Measurements from ENCODE around the gene SPHK2. TPM values are rescaled to one million over a fixed set of nuclear protein-coding genes. Genes with fewer than 3 reads are reported as not detected.
A peak's percentile ranks its signal among the peaks of the same experiment; 100 is the strongest.

SPHK2 gene
- total RNA-seq, 8 experiments from 2014 or later: 8.9 to 29.5 (median 16.1) TPM

DNA sequence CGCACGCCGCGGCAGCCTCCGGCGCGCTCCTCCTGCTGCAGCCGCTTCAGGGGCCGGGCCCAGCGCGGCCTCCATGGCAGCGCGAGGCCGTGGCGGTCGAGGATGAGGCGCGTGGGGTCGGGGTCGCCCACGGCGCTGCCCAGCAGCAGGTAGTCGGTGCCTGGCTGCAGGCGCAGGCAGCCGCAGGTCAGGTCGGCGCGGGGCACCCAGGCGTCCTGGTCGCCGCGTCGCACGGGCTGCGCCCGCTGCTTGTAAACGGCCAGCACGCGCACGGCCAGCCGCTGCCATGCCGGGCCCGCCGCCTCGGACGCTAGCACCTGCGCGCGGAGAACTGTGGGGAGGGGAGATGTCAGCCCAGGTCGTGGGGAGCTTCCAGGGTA lies 42.4 kb downstream of the SPHK2 start:
- no peak for ATAC-seq (replicated peaks in 6 of 8)
- in situ Hi-C loops (cut with MboI; ENCODE audit: low pct_unique_long_range_greater_than_20kb in 2 of 9, low sequenced_read_pairs in 9 of 9, unreplicated experiment in 9 of 9): no loop called here
- peaks cover 0 to 9% of the 10 kb centered on the region in 2 donors for H3K4me1 ChIP-seq (replicated peaks in 1 of 2)
- no peak overlapping the region for H3K27ac ChIP-seq
- WGBS, 10 experiments: 54 to 98% (median 87%) methylated on average over 4 to 20 of the region's 50 CpGs; no CpG with 5 or more reads in 7 of the 10 experiments
- no peak overlapping the region for H3K4me3 ChIP-seq

DNA sequence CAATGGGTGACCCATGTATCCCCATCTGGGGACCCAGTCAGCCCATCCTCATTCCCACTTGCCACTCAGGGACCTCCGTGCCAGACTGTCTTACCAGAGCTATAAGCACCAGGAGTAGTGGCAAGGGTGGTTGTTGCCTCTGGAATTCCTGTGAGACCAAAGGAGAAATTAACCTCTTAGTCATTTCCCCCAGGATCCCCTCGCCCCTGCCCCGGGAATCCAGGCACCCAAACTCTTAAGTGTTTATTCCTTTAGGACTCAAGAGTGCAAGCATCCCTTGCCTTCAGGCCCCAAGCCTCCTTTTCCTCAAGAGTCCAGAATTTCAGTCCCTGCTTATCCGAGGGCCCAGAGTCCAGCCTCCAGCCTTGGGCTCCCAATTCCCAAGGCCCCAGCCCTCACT lies 44.4 kb downstream of the SPHK2 start:
- in situ Hi-C loops (cut with MboI; ENCODE audit: low pct_unique_long_range_greater_than_20kb in 2 of 9, low sequenced_read_pairs in 9 of 9, unreplicated experiment in 9 of 9): no loop called here
- Histone ChIP-seq H3K4me3 (no peak overlapping the region), H3K4me1 (replicated peaks in 1 of 2) (peaks cover 0 to 5% of the 10 kb centered on the region in 2 donors), H3K27ac (no peak overlapping the region)
- no peak for ATAC-seq (replicated peaks in 6 of 8)
- 100% methylated on average over 2 of the region's 4 CpGs; no CpG with 5 or more reads in 9 of the 10 experiments for WGBS, 10 experiments

DNA sequence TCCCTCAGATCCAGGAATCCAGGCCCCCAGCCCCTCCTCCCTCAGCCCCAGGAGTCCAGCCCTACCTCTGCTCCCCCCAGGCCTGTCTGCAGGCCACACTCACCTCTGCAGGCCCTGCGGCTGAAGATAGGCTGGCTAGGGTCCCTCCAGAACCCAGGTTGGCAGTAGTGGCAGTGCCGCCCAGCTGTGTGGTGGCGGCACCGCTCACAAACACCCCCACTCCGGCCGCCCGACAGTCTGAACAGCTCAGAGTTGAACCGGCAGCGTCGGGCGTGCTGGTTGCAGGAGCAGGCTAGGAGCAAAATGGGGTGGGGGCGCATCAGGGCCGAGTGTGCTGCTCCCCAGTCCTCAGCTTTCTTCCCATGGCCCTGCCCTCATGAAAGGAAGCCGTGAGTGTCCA lies 45.2 kb downstream of the SPHK2 start:
- no peak for ATAC-seq (replicated peaks in 6 of 8)
- Histone ChIP-seq H3K27ac (no peak overlapping the region), H3K4me3 (no peak overlapping the region), H3K4me1 (replicated peaks in 1 of 2) (peaks cover 0 to 5% of the 10 kb centered on the region in 2 donors)
- in situ Hi-C loops (cut with MboI; ENCODE audit: low pct_unique_long_range_greater_than_20kb in 2 of 9, low sequenced_read_pairs in 9 of 9, unreplicated experiment in 9 of 9): no loop called here
- WGBS, 10 experiments: 80 to 100% methylated on average over 1 of the region's 14 CpGs; no CpG with 5 or more reads in 8 of the 10 experiments

DNA sequence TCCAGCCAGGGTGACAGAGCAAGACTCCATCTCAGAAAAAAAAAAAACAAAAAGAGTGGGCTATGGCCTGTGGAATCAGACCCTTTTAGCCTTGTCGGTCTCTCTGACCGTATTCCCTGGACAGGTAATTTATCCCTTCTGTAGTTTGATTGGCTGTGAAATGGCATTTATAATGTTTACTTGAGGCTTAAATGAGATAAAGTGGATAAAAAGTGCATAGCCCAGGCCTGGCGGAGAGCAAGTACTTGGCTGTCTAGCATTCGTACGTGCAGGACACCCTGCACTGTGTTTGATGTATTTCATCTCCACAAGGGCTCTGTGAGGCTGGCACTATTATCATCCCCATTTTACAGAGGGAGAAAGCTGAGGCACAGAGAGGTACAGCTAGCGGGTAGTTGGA lies 46.5 kb downstream of the SPHK2 start:
- H3K4me3 ChIP-seq: no peak overlapping the region
- 69 to 100% (median 89%) methylated on average over 1 to 6 of the region's 6 CpGs; no CpG with 5 or more reads in 1 of the 10 experiments for WGBS, 10 experiments
- H3K4me1 ChIP-seq (replicated peaks in 1 of 2): peaks cover under 1 to 6% of the 10 kb centered on the region in 2 donors
- in situ Hi-C loops (cut with MboI; ENCODE audit: low pct_unique_long_range_greater_than_20kb in 2 of 9, low sequenced_read_pairs in 9 of 9, unreplicated experiment in 9 of 9): no loop called here
- no peak overlapping the region for H3K27ac ChIP-seq
- ATAC-seq (replicated peaks in 6 of 8): no peak

DNA sequence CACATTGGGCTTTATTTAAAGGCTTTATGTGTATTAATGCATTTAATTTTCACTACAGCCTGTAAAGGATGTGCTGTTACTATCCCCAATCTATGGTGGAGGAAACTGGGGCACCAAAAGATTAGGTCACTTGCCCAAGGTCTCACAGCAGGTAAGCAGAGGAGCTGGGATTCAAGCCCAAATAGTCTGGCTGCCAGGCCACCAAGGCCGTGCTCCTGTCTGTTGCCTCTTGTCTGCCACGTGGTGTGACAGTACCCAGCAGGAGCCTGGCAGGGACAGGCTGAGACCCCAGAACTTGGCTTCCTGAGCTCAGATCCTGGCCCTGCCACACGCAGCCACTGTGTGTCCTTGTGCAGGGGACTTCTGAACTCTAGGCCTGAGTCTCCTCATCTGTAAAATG lies 49.0 kb downstream of the SPHK2 start:
- no peak overlapping the region for H3K27ac ChIP-seq
- H3K4me1 ChIP-seq (replicated peaks in 1 of 2): peaks cover 13 to 14% of the 10 kb centered on the region in 2 donors
- in situ Hi-C loops (cut with MboI; ENCODE audit: low pct_unique_long_range_greater_than_20kb in 2 of 9, low sequenced_read_pairs in 9 of 9, unreplicated experiment in 9 of 9): no loop called here
- 8 to 100% (median 88%) methylated on average over 1 to 3 of the region's 3 CpGs; no CpG with 5 or more reads in 7 of the 10 experiments for WGBS, 10 experiments
- H3K4me3 ChIP-seq: no peak overlapping the region
- no peak for ATAC-seq (replicated peaks in 6 of 8)

DNA sequence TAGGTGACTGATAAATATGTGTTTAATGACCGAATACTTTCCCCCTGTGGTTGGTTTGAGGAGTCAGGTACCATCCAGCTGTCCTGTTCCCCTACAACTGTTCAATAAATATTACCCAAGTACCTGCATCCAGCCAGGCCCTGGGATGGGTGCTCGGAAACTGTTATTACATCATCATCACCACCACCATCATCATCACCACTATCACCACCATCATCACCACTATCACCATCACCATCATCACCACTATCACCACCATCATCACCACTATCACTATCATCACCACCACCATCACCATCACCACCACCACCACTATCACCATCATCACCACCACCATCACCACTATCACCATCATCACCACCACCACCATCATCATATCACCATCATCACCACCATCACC lies 49.5 kb downstream of the SPHK2 start:
- WGBS, 10 experiments: 50 to 100% (median 67%) methylated on average over 1 to 2 of the region's 2 CpGs; no CpG with 5 or more reads in 5 of the 10 experiments
- no peak for ATAC-seq (replicated peaks in 6 of 8)
- Histone ChIP-seq H3K4me3 (no peak overlapping the region), H3K27ac (no peak overlapping the region), H3K4me1 (replicated peaks in 1 of 2) (peaks cover 17 to 19% of the 10 kb centered on the region in 2 donors)
- in situ Hi-C loops (cut with MboI; ENCODE audit: low pct_unique_long_range_greater_than_20kb in 2 of 9, low sequenced_read_pairs in 9 of 9, unreplicated experiment in 9 of 9): no loop called here

DNA sequence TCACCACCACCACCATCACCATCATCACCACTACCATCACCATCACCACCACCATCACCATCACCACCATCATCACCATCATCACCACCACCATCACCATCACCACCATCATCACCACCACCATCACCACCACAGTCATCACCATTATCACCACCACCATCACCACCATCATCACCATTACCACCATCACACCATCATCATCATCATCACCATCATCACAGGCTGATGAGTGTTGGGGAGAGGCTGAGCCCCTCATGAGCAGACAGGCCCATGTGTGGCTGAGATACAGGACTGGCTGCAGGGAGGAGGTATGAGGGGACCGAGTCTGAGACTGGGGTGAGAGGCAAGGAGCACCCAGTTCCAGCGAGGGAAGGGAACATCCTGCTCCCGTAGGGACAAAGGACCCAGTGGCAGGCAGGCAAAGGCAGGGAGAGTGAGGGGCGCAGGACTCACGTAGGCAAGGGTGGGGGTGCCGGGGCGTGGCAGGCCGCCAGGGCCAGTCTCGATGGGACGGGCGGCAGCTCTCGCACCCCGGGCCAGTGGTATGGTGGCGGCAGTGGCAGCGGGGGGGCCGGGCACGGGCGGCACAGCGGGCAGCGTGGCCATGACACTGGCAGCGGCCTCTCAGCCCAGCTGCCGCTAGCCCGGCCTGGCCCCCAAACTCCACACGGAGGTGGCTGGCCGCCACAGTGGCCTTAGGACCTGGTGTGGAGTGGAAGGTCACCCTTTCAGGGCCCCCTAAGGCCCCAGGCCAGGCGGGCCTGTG lies 50.8 kb downstream of the SPHK2 start:
- WGBS, 10 experiments: 80 to 87% methylated on average over 1 to 3 of the region's 26 CpGs; no CpG with 5 or more reads in 8 of the 10 experiments
- Histone ChIP-seq H3K27ac (no peak overlapping the region), H3K4me1 (replicated peaks in 1 of 2) (peaks cover 24 to 29% of the 10 kb centered on the region in 2 donors), H3K4me3 (no peak overlapping the region)
- ATAC-seq (replicated peaks in 6 of 8): no peak
- in situ Hi-C loops (cut with MboI; ENCODE audit: low pct_unique_long_range_greater_than_20kb in 2 of 9, low sequenced_read_pairs in 9 of 9, unreplicated experiment in 9 of 9): no loop called here

DNA sequence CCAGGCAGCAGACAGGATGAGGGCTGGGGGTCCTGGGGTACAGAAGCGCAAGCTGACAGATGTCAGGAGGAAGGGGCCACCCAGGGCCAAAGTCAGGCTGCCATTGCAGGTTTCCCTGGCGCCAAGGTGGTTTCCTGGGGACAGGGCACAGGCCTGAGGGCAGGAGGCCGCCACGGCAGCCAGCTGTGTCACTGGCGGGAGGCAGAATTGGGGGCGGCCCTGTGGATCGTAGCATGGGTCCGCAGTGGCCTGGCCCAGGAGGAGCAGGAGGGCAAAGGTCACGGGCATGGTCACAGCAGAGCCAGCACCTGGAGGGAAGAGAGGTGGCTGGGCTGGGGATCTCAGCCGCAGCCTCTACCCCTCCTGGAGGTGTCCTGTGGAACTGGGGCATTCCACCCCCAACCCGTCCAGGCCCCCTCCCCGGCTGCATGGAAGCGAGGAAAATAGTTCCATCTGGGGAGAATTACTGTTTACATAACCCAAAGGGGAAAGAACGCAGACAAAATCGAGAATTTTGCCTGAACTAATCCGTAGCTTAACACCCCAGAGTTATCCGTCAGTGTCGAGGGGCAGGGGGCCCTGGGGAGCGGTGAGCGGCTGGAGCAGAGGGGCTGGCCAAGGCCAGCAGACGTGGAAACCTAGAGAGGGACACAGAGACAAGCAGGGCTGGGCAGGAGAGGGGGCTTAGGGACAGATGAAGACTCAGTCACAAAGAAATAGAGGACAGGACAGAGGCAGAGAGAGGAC lies 51.6 kb downstream of the SPHK2 start:
- peak in 1 of 8 experiments; percentile 10 for ATAC-seq (replicated peaks in 6 of 8)
- in situ Hi-C loops (cut with MboI; ENCODE audit: low pct_unique_long_range_greater_than_20kb in 2 of 9, low sequenced_read_pairs in 9 of 9, unreplicated experiment in 9 of 9): no loop called here
- Histone ChIP-seq H3K27ac (peak overlapping the region in 1 of 2 donors; percentile 63), H3K4me3 (no peak overlapping the region), H3K4me1 (replicated peaks in 1 of 2) (peaks cover 29 to 36% of the 10 kb centered on the region in 2 donors)
- WGBS, 10 experiments: 20 to 80% (median 75%) methylated on average over 1 to 7 of the region's 21 CpGs; no CpG with 5 or more reads in 7 of the 10 experiments

DNA sequence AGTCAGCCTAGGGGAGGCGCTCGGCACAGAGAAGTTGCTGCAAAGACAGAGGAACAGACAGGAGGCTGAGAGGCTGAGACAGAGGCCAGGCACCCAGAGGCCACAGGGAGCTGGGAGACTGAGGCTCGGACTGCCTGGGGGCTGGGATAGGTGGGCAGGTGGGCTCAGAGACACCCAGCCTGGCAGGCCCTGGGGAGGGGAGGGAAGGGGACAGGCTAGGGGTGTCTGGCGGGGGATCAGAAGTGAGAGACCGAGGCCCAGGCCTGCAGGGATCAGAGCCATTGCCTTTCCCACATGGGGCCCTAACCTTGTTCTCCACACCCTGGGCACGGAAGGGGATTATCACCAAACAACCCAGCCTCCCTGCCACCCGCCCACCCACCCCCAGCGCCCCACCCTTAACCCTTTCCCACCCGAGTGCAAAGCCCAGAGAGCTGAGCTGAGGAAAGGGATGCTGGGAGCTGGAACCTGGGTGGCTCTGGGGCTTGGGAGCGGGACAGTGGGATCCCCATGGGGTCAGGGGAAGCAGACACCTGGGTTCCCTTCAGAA lies 52.2 kb downstream of the SPHK2 start:
- Histone ChIP-seq H3K27ac (peak overlapping the region in 1 of 2 donors; percentile 63), H3K4me3 (no peak overlapping the region), H3K4me1 (replicated peaks in 1 of 2) (peaks cover 29 to 36% of the 10 kb centered on the region in 2 donors)
- WGBS, 10 experiments: 83% methylated on average over 3 of the region's 10 CpGs; no CpG with 5 or more reads in 9 of the 10 experiments
- in situ Hi-C loops (cut with MboI; ENCODE audit: low pct_unique_long_range_greater_than_20kb in 2 of 9, low sequenced_read_pairs in 9 of 9, unreplicated experiment in 9 of 9): no loop called here
- no peak for ATAC-seq (replicated peaks in 6 of 8)

DNA sequence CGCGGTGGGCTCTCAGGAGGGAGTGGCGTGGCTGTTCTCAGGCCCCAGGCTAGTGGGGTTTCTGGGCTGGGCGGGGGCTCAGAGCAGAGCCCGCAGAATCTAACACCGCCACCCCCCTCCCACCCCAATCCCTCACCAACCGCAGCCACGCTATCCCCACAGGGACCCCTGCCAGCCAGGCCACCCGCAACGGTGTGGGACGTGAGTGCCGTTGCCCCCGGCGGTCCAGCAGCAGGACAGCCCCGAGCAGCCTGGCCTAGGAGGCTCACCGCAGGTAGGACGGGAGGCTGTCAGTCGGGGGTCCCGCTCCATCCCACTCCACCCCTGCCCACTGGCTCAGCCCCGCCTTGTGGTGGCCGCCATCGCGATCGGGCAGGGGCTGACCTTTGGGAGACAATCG lies 53.7 kb downstream of the SPHK2 start, which contains the start of gene NTN5:
Gene NTN5 (minus strand): TSS at position 24 of the 400 bp plus-strand sequence. CDS start 2,031 bp downstream, outside the sequence.
- in situ Hi-C loops (cut with MboI; ENCODE audit: low pct_unique_long_range_greater_than_20kb in 2 of 9, low sequenced_read_pairs in 9 of 9, unreplicated experiment in 9 of 9): no loop called here

DNA sequence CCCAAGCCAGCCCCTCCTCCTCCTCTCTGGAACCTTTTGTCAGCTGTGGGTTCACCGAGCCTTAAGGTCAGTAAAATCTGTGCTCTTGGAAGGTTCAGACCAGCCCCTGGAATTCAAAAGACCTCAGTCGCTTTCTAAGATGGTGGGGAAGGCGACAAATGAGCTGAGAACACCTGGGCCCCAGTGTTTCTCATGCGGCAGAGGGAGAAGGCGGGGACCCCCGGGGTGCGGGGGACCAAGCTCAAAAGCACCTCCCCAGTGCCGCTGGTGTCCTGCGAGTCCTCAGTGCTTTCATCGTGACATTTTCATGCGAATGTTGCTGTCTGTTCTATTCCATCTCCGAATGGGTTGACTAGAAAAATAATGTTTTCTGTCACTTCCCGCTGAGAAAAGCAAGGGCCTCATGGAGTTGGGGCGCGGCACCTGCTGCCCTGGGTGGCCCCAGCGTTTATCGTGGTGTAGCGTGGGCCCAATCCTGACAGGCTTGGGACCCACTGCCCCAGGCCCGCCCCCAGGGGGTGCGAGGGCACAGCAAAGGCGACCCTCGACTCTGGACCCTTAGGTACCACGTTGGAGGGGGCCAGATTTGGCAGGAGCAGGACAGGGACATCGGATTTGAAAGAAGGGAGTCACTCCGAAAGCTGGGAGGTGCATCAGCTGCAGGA lies 54.3 kb downstream of the SPHK2 start:
- no peak overlapping the region for H3K27ac ChIP-seq
- in situ Hi-C loops (cut with MboI; ENCODE audit: low pct_unique_long_range_greater_than_20kb in 2 of 9, low sequenced_read_pairs in 9 of 9, unreplicated experiment in 9 of 9): no loop called here
- no peak for ATAC-seq (replicated peaks in 6 of 8)
- no peak overlapping the region for H3K4me3 ChIP-seq
- 41 to 100% (median 63%) methylated on average over 1 to 18 of the region's 25 CpGs; no CpG with 5 or more reads in 2 of the 10 experiments for WGBS, 10 experiments
- peaks cover 29 to 36% of the 10 kb centered on the region in 2 donors for H3K4me1 ChIP-seq (replicated peaks in 1 of 2)

More for the DNA sequence above, 53.7 kb downstream of the SPHK2 start, which contains the start of gene NTN5:
- Histone ChIP-seq H3K4me1 (replicated peaks in 1 of 2) (peaks cover 29 to 36% of the 10 kb centered on the region in 2 donors), H3K4me3 (no peak within 1 kb of the TSS), H3K27ac (no peak within 1 kb of the TSS)
- WGBS, 10 experiments: no CpG with 5 or more reads among the region's 25 CpGs
- ATAC-seq (replicated peaks in 6 of 8): no peak

DNA sequence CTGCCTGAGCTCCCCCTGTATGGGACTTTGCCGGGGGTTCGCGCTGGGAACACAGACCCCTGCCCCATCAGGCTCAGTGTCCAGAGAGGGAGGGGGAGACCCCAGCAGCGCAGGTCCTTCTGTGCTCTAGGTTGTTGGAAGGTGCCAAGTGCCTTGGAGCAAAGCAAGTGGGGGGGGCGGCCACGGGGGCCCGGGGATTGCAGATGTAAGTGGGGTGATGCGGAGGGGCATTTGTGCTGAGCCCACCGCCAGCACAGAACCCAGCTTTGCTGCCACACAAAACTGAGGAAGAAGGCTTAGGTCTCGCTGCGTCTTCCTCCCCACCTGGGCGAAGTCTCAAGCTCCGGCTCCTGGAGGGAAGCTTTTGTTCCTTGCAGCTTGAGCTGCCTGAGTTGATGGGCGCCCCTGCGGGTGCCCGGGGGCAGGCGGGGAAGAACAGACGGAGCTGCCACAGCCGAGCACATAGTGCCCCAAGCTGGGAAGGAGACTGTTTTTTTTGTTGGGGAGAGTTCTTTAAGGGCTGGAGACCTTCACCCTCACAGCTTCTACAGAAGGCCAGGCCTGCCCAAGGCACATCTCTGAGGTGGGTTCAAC lies 55.0 kb downstream of the SPHK2 start:
- WGBS, 10 experiments: 97 to 100% methylated on average over 5 to 6 of the region's 19 CpGs; no CpG with 5 or more reads in 8 of the 10 experiments
- no peak overlapping the region for H3K4me3 ChIP-seq
- in situ Hi-C loops (cut with MboI; ENCODE audit: low pct_unique_long_range_greater_than_20kb in 2 of 9, low sequenced_read_pairs in 9 of 9, unreplicated experiment in 9 of 9): no loop called here
- ATAC-seq (replicated peaks in 6 of 8): no peak
- no peak overlapping the region for H3K27ac ChIP-seq
- H3K4me1 ChIP-seq (replicated peaks in 1 of 2): peaks cover 29 to 36% of the 10 kb centered on the region in 2 donors
